Muscle of leg (tissue), 11 donors: ENCODE results near the gene ST6GALNAC3. TPM values are rescaled to one million over a fixed set of nuclear protein-coding genes. Genes with fewer than 3 reads are reported as not detected.

Experiments
- DNase-seq: peaks from one replicate; pipeline ENCODE4 v3.0.0; 2013
- H3K27ac ChIP-seq: one replicate; pipeline ENCODE4 v1.5.1; 2013; ENCODE audit warnings: mild to moderate bottlenecking, low read length, control low read depth
- H3K27me3 ChIP-seq: one replicate; pipeline ENCODE4 v1.6.1; 2013; ENCODE audit warnings: low read length; ENCODE audit not compliant: control insufficient read depth, insufficient read depth
- H3K36me3 ChIP-seq: one replicate; pipeline ENCODE4 v1.6.1; 2013; ENCODE audit warnings: low read length; ENCODE audit not compliant: control insufficient read depth, insufficient read depth
- H3K4me1 ChIP-seq: one replicate; pipeline ENCODE4 v1.6.1; 2013; ENCODE audit warnings: low read length; ENCODE audit not compliant: control insufficient read depth, insufficient read depth
- H3K4me3 ChIP-seq: one replicate; pipeline ENCODE4 v1.5.1; 2013; ENCODE audit warnings: low read length, control low read depth
- H3K9me3 ChIP-seq: replicated peaks from 2 replicates; pipeline ENCODE4 v1.6.1; 2013; ENCODE audit warnings: low read depth, low read length; ENCODE audit not compliant: control insufficient read depth
- WGBS: methylation state at CpG from one replicate; pipeline ENCODE4 v1.1.5; 2013; ENCODE audit warnings: missing lambda C conversion rate; ENCODE audit not compliant: insufficient coverage; 5-methylcytosine and 5-hydroxymethylcytosine counted together
- polyA plus RNA-seq, 8 donors: library from polyadenylated mRNA; unstranded; fragments of 120-200 nt; gene quantifications; one replicate each; pipeline versions ENCODE4 v1.2.1 to v1.2.3, GENCODE V29; 2013; ENCODE audit warnings: inconsistent platforms in 1 of 8, low replicate concordance in 1 of 8; ENCODE audit not compliant: insufficient read length in 8 of 8, insufficient read depth in 1 of 8
- total RNA-seq: library from RNA; stranded (reverse); fragments of 120-200 nt; gene quantifications from one replicate; pipeline ENCODE4 v1.2.4, GENCODE V29; 2013

Gene ST6GALNAC3
- total and polyA plus RNA-seq, 9 donors = 3.6 to 9.0 (median 6.4) TPM

DNA sequence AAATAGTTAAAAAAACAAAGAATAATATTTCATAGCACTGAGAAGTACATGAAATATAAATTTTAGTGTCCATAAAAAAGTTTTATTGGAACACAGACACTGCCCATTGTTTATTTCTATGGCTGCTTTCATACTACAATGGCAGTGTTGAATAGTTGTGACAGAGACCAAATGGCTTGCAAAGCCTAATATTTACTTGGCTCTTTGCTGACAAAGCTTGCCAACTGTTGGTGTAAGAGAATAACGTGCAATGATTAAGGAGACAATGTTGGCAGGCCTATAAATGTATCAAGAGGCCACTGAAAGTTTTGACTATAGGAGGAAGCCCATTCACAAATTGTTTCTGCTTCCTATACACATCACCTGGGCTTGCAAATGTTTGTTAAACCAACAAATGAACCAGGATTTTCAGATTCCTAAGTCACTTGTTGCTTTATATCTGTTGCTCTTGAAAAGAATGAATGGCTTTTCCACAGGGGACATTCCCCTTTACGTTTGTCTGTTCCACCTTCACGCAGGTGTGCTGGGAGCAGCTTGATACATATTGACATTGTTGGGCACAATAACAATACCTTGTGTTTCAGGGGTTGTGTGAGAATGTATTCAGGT, 5.5 kb upstream of the ST6GALNAC3 start:
- Histone ChIP-seq H3K27ac (peak overlapping the region; percentile 29), H3K9me3 (no peaks in the 10 kb centered on the region), H3K4me3 (no peak overlapping the region), H3K36me3 (no peaks in the 10 kb centered on the region), H3K27me3 (peaks cover 2% of the 10 kb centered on the region), H3K4me1 (peaks cover 5% of the 10 kb centered on the region)
- WGBS = no CpG with 5 or more reads among the region's 3 CpGs
- DNase-seq = no peak

DNA sequence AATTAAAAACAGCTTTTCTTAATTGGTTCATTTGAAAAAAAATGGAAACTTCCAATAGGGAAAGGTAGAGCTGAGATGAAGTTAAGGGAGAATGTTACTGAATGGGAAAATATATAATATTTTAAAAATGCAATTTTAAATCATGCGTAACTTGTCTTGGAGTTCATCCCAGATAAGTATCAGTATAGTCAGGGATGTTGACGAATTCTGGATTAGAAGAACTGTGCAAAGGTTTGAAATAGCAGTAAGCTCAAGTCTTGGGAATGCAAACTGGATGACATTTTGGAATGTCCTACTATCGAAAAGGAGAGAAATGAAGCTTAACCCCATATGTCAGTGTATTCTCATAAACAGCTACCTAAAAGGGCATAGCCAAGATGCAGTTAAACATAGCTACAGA, 4.0 kb upstream of the ST6GALNAC3 start:
- Histone ChIP-seq H3K4me1 (peaks cover 10% of the 10 kb centered on the region), H3K4me3 (no peak overlapping the region), H3K9me3 (no peaks in the 10 kb centered on the region), H3K36me3 (no peaks in the 10 kb centered on the region), H3K27me3 (peaks cover 2% of the 10 kb centered on the region), H3K27ac (no peak overlapping the region)
- 33% methylated on average over 1 of the region's 3 CpGs for WGBS
- DNase-seq = peak; percentile 80

DNA sequence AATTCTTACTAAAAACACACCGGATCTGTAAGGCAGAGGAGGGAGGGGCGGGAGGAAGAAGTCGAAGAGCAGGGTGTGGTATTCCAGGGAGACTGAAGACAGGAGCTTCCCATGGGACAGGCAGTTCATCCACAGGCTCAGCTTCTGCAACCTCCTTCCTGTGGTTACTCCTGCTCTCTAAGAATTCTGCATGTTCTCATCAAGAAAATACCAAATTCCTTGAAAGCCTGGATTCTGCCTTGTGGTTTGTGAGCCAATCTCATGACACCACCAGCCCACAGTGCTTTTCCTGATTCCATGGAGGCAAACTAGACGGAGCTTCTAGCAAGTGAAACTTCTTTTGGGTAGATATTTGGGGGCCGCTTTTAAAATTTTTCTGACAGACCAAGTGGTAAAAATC, 1.1 kb upstream of the ST6GALNAC3 start:
- H3K9me3 ChIP-seq = no peaks in the 10 kb centered on the region
- no peak for DNase-seq
- peaks cover 2% of the 10 kb centered on the region for H3K27me3 ChIP-seq
- peaks cover 11% of the 10 kb centered on the region for H3K4me1 ChIP-seq
- H3K27ac ChIP-seq = no peak overlapping the region
- H3K36me3 ChIP-seq = no peaks in the 10 kb centered on the region
- 80% methylated on average over 1 of the region's 5 CpGs for WGBS
- no peak overlapping the region for H3K4me3 ChIP-seq

DNA sequence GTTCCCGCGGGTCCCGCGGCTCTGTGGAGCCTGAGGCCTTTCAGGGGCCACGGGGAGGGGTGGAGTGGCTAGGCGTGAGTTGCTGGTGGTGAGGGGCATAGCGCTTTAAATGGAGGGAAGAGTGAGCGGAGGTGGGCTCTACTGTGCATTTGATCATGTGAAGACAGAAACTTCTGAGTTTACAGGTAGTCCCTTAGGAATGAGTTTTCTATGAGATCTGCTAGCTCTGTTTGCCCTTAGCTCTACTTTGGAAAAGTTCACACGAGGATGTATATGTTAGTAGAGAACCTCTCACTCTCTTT, 593 bp downstream of the ST6GALNAC3 start:
- H3K27ac ChIP-seq = peak overlapping the region; percentile 85
- H3K36me3 ChIP-seq = no peaks in the 10 kb centered on the region
- H3K4me3 ChIP-seq = peak overlapping the region; percentile 88
- H3K9me3 ChIP-seq = no peaks in the 10 kb centered on the region
- no peak for DNase-seq
- peaks cover 2% of the 10 kb centered on the region for H3K27me3 ChIP-seq
- peaks cover 11% of the 10 kb centered on the region for H3K4me1 ChIP-seq
- WGBS = 3% methylated on average over 6 of the region's 9 CpGs

DNA sequence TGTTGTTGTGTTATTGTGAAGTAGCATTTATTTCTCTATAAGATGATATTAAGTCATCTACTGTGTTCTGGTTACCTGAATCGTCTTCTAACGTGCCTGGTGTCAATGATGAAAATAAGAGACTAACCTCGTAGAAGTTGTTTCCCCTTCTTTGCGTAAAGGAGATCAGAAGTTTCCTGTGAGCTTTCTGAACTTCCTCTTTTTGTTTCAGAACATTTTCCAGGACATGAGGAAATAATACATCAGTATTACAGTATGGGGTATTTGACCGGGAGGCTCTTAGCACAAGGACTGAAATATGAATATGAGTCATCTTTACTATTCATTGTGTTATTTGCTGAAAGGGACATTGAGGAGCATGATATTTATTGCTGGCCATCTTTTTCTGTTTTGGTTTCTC, 1.3 kb downstream of the ST6GALNAC3 start:
- Histone ChIP-seq H3K4me1 (peaks cover 13% of the 10 kb centered on the region), H3K27ac (peak overlapping the region; percentile 85), H3K27me3 (peaks cover 2% of the 10 kb centered on the region), H3K4me3 (no peak overlapping the region), H3K9me3 (no peaks in the 10 kb centered on the region), H3K36me3 (no peaks in the 10 kb centered on the region)
- DNase-seq = peak; percentile 79
- no CpG with 5 or more reads among the region's 5 CpGs for WGBS

DNA sequence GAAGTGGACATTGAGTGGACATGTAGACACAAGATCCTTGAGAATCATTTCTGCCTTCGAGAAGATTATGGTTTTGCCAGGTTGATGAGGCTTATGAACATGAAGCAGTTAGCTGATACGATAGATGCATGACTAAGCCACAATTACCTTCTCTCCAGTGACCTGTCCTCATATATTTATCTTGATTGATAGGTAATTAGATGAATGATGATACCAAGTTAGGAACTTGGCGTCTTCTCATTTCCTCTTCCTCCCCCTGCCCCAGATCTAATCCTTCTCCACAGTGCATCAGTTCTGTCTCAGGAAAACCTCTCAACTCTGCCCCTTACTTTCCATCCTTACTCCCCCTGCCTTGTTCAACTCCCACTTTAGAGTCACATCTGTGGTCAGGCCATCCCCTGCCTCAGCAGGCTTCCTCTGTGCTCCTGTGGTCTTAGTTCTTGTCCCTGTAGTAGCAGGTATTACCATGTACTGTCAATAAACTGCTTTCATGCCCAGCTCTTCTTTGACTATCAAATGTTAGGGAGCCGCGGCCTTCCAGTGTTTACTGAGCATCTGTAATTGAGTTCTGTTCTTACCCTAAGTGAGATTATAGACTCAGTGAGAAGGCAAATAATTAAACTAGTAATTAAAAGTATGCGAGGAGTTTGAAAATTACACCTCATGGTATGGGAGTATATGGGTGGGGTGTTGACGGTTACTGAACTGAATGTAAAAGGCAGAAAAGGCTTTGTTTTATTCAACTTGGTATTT, 5.1 kb downstream of the ST6GALNAC3 start:
- 96% methylated on average over 3 of the region's 7 CpGs for WGBS
- H3K4me3 ChIP-seq = no peak overlapping the region
- no peaks in the 10 kb centered on the region for H3K9me3 ChIP-seq
- H3K27me3 ChIP-seq = no peaks in the 10 kb centered on the region
- H3K36me3 ChIP-seq = no peaks in the 10 kb centered on the region
- H3K4me1 ChIP-seq = peaks cover 14% of the 10 kb centered on the region
- DNase-seq = no peak
- no peak overlapping the region for H3K27ac ChIP-seq

DNA sequence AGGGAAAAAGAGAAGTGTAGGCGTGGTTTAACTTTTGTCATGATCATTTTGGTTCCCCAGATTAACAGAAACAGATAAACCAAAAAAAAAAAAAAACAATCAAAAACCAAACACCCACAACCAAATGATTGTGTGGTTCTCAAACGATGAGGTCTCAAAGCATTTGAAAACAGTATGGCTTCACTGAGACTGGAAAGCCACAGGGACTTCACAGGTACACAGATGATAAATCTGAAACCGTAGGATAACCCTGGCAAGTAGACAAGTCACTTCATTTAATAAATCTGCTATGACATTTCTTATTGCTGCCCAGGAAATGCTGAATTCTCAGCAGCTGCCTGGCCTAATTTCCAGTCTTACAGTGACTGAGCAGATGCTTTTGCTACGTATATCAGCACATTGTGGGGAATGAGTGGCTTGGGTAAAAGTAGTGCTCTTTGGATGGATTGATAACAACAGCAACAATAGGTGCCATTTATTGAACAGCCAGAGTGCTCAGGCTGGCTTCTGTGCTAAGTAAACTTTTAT, 6.1 kb downstream of the ST6GALNAC3 start:
- H3K9me3 ChIP-seq = no peaks in the 10 kb centered on the region
- no peaks in the 10 kb centered on the region for H3K27me3 ChIP-seq
- 0% methylated on average over 1 of the region's 4 CpGs for WGBS

DNA sequence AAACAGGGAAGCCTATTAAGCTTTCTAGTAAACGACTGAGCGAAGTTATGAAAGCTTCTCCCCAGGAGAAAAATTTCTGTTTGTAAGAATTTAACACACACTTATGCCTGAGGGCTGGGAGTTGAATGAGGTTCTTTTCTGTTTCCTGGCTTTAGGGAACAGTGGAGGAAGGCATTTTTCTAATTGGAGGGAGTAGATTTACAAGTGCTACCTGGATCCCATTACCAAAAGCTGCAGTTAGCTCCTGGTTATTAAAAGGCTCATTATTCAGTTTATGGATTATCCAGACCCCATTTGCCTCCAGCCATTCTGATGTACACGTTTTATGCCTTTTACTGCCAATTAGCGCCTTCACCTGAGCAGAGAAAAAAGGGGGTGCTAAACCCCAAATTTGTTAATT, 7.5 kb downstream of the ST6GALNAC3 start:
- Histone ChIP-seq H3K27me3 (no peaks in the 10 kb centered on the region), H3K4me3 (no peak overlapping the region), H3K27ac (no peak overlapping the region), H3K36me3 (no peaks in the 10 kb centered on the region), H3K4me1 (peaks cover 6% of the 10 kb centered on the region), H3K9me3 (no peaks in the 10 kb centered on the region)
- DNase-seq = no peak
- WGBS = no CpG with 5 or more reads among the region's 4 CpGs

More for the DNA sequence above, 6.1 kb downstream of the ST6GALNAC3 start:
- H3K4me1 ChIP-seq = peaks cover 6% of the 10 kb centered on the region
- H3K4me3 ChIP-seq = no peak overlapping the region
- H3K36me3 ChIP-seq = no peaks in the 10 kb centered on the region
- peak overlapping the region; percentile 42 for H3K27ac ChIP-seq
- peak; percentile 60 for DNase-seq

DNA sequence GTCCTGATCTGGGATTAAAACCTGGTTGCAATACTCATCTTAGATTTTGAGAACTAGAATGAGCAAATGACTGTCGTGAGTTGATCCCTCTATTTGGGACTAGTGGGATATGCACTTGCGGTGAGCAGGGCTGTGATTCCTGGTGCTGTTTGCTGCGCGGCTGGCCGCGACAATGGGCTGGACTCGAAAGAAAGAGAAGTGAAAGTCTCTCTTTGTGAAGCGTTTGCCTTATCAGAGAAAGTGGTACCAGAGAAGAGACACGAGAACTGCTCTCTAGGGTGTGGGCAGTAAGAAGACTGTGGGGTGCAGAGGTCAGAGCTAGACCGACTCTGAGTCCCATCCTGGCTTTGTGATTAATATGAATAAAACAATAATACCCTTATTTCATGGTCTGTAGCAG, 8.6 kb downstream of the ST6GALNAC3 start:
- Histone ChIP-seq H3K9me3 (no peaks in the 10 kb centered on the region), H3K27ac (no peak overlapping the region), H3K27me3 (no peaks in the 10 kb centered on the region), H3K36me3 (no peaks in the 10 kb centered on the region), H3K4me3 (no peak overlapping the region), H3K4me1 (peaks cover 6% of the 10 kb centered on the region)
- peak; percentile 43 for DNase-seq
- 39% methylated on average over 7 of the region's 10 CpGs for WGBS

DNA sequence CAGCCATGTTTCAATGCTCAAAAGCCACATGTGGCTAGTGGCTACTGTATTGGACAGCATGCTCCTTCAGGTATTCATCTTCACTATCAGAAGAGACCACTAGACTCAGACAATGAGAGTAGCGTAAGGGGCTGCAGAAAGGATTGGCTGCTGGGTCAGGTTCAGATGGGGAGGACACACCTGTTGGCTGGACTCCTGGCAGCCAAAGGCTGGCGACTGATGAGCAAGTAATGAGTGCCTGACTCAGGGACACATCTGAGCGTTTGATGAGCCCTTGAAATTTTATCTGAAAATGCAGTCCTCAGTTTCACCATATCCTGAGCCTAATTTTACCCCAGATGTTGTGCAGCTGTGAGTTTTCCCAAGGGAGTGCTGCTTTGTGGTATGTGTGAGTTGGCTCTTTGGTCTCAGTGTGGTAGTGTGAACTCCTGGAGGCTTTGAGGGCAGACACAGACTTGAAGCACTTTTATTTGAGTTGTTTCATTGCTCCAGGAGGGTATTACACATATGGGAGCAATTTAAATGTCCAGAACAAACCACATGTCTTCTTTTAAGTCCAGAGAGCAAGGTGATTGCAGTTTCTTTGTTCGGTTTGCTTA, 9.6 kb downstream of the ST6GALNAC3 start:
- 54% methylated on average over 2 of the region's 4 CpGs for WGBS
- DNase-seq = no peak
- no peaks in the 10 kb centered on the region for H3K27me3 ChIP-seq

More for the DNA sequence above, 9.6 kb downstream of the ST6GALNAC3 start:
- peaks cover 6% of the 10 kb centered on the region for H3K4me1 ChIP-seq
- no peak overlapping the region for H3K4me3 ChIP-seq
- H3K36me3 ChIP-seq = no peaks in the 10 kb centered on the region
- H3K27ac ChIP-seq = no peak overlapping the region
- H3K9me3 ChIP-seq = no peaks in the 10 kb centered on the region
